ENCODE measurements around the gene TMCC3. TPM values are rescaled to one million over a fixed set of nuclear protein-coding genes. Genes with fewer than 3 reads are reported as not detected.

The TMCC3 gene
- total and polyA plus RNA-seq, 11 donors = 0.69 to 8.2 (median 2.9) TPM

DNA sequence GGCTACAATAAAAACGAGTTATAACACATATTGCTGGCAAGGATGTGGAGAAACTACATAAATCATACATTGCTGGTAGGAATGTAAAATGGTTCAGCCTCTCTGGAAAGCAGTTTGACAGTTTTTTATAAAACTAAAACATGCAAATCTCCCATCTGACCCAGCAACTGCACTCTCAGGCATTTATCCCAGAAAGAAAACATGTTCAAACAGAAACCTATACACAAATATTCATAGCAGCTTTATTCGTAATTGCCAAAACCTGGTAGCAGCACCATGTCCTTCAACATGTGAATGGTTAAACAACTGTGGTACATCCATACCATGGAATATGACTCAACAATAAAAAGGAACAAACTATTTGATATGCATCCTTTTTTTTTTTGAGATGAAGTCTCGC, 10.1 kb upstream of the TMCC3 start:
- peaks cover 0 to 11% (median 0%) of the 10 kb centered on the region in 12 donors for H3K4me1 ChIP-seq
- H3K36me3 ChIP-seq = no peaks in the 10 kb centered on the region
- no peak overlapping the region for H3K27ac ChIP-seq
- H3K27me3 ChIP-seq = no peaks in the 10 kb centered on the region
- intact Hi-C loops (cut with DNase I) = no loop called here
- no peak for TF ChIP-seq POLR2A (IDR thresholded peaks at IDR 0.05)
- TF ChIP-seq, protein P1, sequence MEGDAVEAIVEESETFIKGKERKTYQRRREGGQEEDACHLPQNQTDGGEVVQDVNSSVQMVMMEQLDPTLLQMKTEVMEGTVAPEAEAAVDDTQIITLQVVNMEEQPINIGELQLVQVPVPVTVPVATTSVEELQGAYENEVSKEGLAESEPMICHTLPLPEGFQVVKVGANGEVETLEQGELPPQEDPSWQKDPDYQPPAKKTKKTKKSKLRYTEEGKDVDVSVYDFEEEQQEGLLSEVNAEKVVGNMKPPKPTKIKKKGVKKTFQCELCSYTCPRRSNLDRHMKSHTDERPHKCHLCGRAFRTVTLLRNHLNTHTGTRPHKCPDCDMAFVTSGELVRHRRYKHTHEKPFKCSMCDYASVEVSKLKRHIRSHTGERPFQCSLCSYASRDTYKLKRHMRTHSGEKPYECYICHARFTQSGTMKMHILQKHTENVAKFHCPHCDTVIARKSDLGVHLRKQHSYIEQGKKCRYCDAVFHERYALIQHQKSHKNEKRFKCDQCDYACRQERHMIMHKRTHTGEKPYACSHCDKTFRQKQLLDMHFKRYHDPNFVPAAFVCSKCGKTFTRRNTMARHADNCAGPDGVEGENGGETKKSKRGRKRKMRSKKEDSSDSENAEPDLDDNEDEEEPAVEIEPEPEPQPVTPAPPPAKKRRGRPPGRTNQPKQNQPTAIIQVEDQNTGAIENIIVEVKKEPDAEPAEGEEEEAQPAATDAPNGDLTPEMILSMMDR (IDR thresholded peaks at IDR 0.05) = no peak
- no peaks in the 10 kb centered on the region for H3K9me3 ChIP-seq
- DNase-seq = no peak
- 85 to 92% (median 89%) methylated on average over 3 of the region's 3 CpGs for WGBS, 4 donors
- H3K4me3 ChIP-seq = no peak overlapping the region
- no peak for ATAC-seq

DNA sequence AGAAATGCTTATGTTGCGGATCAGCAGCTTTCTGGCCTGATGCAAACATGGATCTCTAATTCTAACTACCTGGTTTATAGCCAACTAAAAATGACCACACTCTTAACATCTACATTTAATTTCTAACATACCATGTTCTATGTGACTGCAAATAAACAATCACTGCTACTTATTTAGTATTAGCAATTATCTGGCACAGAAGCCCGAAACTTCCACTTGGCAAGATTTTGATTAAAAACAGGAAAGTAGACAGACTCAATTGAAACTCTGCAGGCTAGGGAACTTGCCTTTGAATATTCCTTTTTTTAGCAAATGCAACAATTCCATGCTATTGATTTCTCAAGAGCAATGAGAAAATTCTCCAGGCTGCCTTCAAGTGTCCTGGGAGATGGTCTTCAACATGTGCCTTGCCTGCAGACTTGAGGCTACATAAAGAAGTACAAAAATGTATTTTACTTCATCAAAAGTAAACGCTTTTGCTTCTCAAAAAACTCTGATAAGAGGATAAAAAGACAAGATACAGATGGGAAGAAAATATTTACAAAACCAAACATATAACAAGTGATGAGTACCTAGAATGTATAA, 9.1 kb upstream of the TMCC3 start:
- no peaks in the 10 kb centered on the region for H3K27me3 ChIP-seq
- H3K27ac ChIP-seq = no peak overlapping the region
- H3K4me3 ChIP-seq = no peak overlapping the region
- intact Hi-C loops (cut with DNase I) = loop anchor here in 1 of 10 donors (10.0 kb wide), 1 partner anchor 105 kb away; no protein-coding TSS in a partner anchor
- H3K36me3 ChIP-seq = no peaks in the 10 kb centered on the region
- DNase-seq (no peak), ATAC-seq (no peak)
- no peaks in the 10 kb centered on the region for H3K9me3 ChIP-seq
- TF ChIP-seq, protein P1 (IDR thresholded peaks at IDR 0.05) = no peak
- no peak for TF ChIP-seq POLR2A (IDR thresholded peaks at IDR 0.05)
- 76 to 84% (median 82%) methylated on average over 3 of the region's 3 CpGs for WGBS, 4 donors
- H3K4me1 ChIP-seq = peaks cover 0 to 11% (median 0%) of the 10 kb centered on the region in 12 donors

DNA sequence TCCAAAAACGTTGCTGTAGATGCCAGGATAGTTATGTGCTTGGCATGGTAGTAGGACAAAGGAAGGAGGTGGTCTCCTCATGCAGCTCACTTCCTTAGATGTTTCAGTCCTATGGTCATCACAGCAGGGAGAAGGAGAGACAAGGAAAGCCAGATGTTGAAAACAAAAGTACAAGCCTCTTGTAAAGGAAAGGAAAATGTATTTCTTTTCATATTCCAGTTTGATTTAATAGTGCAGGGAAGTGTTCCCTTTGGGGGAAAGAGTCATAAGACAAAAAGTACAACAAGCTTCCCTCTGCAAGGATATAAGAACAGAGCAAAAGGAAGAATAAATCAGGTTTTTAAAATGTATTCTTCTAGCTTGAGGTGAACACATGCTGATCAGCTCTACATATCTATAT, 8.6 kb upstream of the TMCC3 start:
- H3K9me3 ChIP-seq = no peaks in the 10 kb centered on the region
- H3K36me3 ChIP-seq = no peaks in the 10 kb centered on the region
- 12 to 25% (median 21%) methylated on average over 1 of the region's 1 CpG for WGBS, 4 donors
- no peaks in the 10 kb centered on the region for H3K27me3 ChIP-seq
- no peak for TF ChIP-seq POLR2A (IDR thresholded peaks at IDR 0.05)
- TF ChIP-seq, protein P1 (IDR thresholded peaks at IDR 0.05) = no peak
- H3K27ac ChIP-seq = no peak overlapping the region
- peaks cover 0 to 8% (median 0%) of the 10 kb centered on the region in 12 donors for H3K4me1 ChIP-seq
- DNase-seq = no peak
- H3K4me3 ChIP-seq = no peak overlapping the region
- intact Hi-C loops (cut with DNase I) = loop anchor here in 1 of 10 donors (10.0 kb wide), 1 partner anchor 104 kb away; no protein-coding TSS in a partner anchor
- no peak for ATAC-seq

DNA sequence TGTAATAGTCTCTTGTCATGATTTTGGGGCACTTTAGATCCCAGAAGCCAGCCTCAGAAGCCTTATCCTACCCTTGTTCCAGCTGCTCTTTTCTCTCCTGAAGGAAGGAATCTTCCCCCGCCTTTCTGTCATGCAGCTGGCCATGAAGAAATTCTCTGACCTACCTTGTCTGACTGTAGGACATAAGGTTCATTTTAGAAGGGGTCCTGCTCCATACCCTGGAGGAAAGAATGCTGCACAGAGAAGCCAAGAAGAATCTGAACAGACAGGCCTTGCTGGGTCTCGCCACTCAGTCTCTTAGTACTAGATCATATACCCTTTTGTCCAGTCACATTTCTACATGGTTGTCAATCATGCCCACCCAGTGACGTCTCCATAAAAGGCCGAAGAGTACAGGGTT, 6.2 kb upstream of the TMCC3 start:
- Histone ChIP-seq H3K27me3 (no peaks in the 10 kb centered on the region), H3K4me1 (no peaks in the 10 kb centered on the region), H3K4me3 (no peak overlapping the region), H3K36me3 (no peaks in the 10 kb centered on the region), H3K27ac (no peak overlapping the region), H3K9me3 (no peaks in the 10 kb centered on the region)
- 97 to 98% (median 97%) methylated on average over 4 of the region's 4 CpGs for WGBS, 4 donors
- no peak for DNase-seq
- no peak for TF ChIP-seq POLR2A (IDR thresholded peaks at IDR 0.05)
- TF ChIP-seq, protein P1 (IDR thresholded peaks at IDR 0.05) = no peak
- no peak for ATAC-seq
- intact Hi-C loops (cut with DNase I) = loop anchor here in 1 of 10 donors (10.0 kb wide), 1 partner anchor 102 kb away; no protein-coding TSS in a partner anchor
